BJ (cell line): ENCODE results near the gene PLK5. TPM values are rescaled to one million over a fixed set of nuclear protein-coding genes. Genes with fewer than 3 reads are reported as not detected.

Source experiments
- CTCF ChIA-PET: fragments of 350-600 bp; formaldehyde crosslinking; extraction: SDS; loops from one replicate; lab custom pipeline; 2021; ENCODE audit warnings: antibody characterized with exemption, inconsistent platforms; lab: Yijun Ruan, JAX
- POLR2A ChIA-PET: fragments of 300-600 bp; sonication (Branson Sonifier 250); formaldehyde crosslinking; extraction: SDS; loops from one replicate; lab custom pipeline; 2021; ENCODE audit warnings: antibody characterized with exemption; lab: Charles Lee
- DNase-seq: peaks from one replicate; pipeline ENCODE4 v3.0.0-alpha.2; 2011; ENCODE audit warnings: low read depth
- H3K27me3 ChIP-seq: 2 replicates; pipeline ENCODE4 v1.6.0; 2011; ENCODE audit warnings: low read length; ENCODE audit not compliant: control insufficient read depth, insufficient read depth
- H3K36me3 ChIP-seq: 2 replicates; pipeline ENCODE4 v1.5.1; 2011; ENCODE audit warnings: low read length; ENCODE audit not compliant: control insufficient read depth, insufficient read depth
- H3K4me3 ChIP-seq: 2 replicates; pipeline ENCODE4 v1.5.1; 2011; ENCODE audit warnings: low read depth, mild to moderate bottlenecking, control low read depth, low read length
- polyA plus RNA-seq: library from polyadenylated mRNA; depleted of rRNA; stranded (reverse); fragments of >200 nt; gene quantifications from 2 replicates; pipeline ENCODE4 v1.2.3, GENCODE V29; 2011
- TF ChIP-seq, protein P1 (sequence below): IDR thresholded peaks from 2 replicates; pipeline ENCODE4 v1.5.1; 2011; ENCODE audit warnings: low read depth, mild to moderate bottlenecking, control low read depth, inconsistent platforms, low read length, moderate library complexity; ENCODE audit not compliant: insufficient read depth

Gene PLK5
- polyA plus RNA-seq, 1 experiment = not detected

- Histone ChIP-seq H3K27me3 (0 out of 2 replicates have a peak, but pooled peaks cover 8% of the 10 kb centered on the region), H3K36me3 (peaks cover 2% of the 10 kb centered on the region; the same call in 1 of the 2 replicates), H3K4me3 (peak overlapping the region; percentile 11; the same call in 1 of the 2 replicates)
- TF ChIP-seq, protein P1, sequence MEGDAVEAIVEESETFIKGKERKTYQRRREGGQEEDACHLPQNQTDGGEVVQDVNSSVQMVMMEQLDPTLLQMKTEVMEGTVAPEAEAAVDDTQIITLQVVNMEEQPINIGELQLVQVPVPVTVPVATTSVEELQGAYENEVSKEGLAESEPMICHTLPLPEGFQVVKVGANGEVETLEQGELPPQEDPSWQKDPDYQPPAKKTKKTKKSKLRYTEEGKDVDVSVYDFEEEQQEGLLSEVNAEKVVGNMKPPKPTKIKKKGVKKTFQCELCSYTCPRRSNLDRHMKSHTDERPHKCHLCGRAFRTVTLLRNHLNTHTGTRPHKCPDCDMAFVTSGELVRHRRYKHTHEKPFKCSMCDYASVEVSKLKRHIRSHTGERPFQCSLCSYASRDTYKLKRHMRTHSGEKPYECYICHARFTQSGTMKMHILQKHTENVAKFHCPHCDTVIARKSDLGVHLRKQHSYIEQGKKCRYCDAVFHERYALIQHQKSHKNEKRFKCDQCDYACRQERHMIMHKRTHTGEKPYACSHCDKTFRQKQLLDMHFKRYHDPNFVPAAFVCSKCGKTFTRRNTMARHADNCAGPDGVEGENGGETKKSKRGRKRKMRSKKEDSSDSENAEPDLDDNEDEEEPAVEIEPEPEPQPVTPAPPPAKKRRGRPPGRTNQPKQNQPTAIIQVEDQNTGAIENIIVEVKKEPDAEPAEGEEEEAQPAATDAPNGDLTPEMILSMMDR = no peak
- no peak for DNase-seq
- CTCF ChIA-PET = no interaction called here
- POLR2A ChIA-PET = no interaction called here
These were observed 16.7 kb upstream of the PLK5 start for GRCh38 chr19:1507192-1507660.

GRCh38 chr19:1507763-1508506 is 15.9 kb upstream of the PLK5 start:
- POLR2A ChIA-PET = no interaction called here
- Histone ChIP-seq H3K36me3 (peaks cover 2% of the 10 kb centered on the region; the same call in 1 of the 2 replicates), H3K4me3 (peak overlapping the region; percentile 56), H3K27me3 (0 out of 2 replicates have a peak, but pooled peaks cover 7% of the 10 kb centered on the region)
- TF ChIP-seq, protein P1 = no peak
- CTCF ChIA-PET = no interaction called here
- peak; percentile 68 for DNase-seq

- CTCF ChIA-PET = no interaction called here
- peaks cover 2% of the 10 kb centered on the region; the same call in 1 of the 2 replicates for H3K36me3 ChIP-seq
- H3K27me3 ChIP-seq = 0 out of 2 replicates have a peak, but pooled peaks cover 2% of the 10 kb centered on the region
- TF ChIP-seq, protein P1 = no peak
- H3K4me3 ChIP-seq = no peak overlapping the region; the same call in 1 of the 2 replicates
- DNase-seq = no peak
- POLR2A ChIA-PET = no interaction called here
These were observed 15.4 kb upstream of the PLK5 start for GRCh38 chr19:1508507-1508856.

GRCh38 chr19:1509602-1510441 is 14.1 kb upstream of the PLK5 start:
- ChIA-PET POLR2A (interaction anchor here (0.7 kb wide), 1 partner anchor 78 kb away, joined by 9 read pairs; no protein-coding TSS in a partner anchor), CTCF (interaction anchor here (0.7 kb wide), 1 partner anchor 257 kb away, joined by 3 read pairs; no protein-coding TSS in a partner anchor)
- no peak overlapping the region for H3K4me3 ChIP-seq
- TF ChIP-seq, protein P1 = no peak
- peaks cover 2% of the 10 kb centered on the region; the same call in 1 of the 2 replicates for H3K36me3 ChIP-seq
- H3K27me3 ChIP-seq = no peaks in the 10 kb centered on the region
- no peak for DNase-seq

GRCh38 chr19:1510442-1510806 is 13.5 kb upstream of the PLK5 start:
- H3K36me3 ChIP-seq = peaks cover 2% of the 10 kb centered on the region; the same call in 1 of the 2 replicates
- DNase-seq = no peak
- no peaks in the 10 kb centered on the region for H3K27me3 ChIP-seq
- CTCF ChIA-PET = no interaction called here
- TF ChIP-seq, protein P1 = no peak
- no peak overlapping the region for H3K4me3 ChIP-seq
- POLR2A ChIA-PET = no interaction called here
